Cortex of kidney (tissue), 1 donor: Measurements from ENCODE around the gene CUTA.

Experiments
- DNase-seq: peaks from one replicate; lab custom pipeline; 2025; lab: John Stamatoyannopoulos, UW

The CUTA gene, protein sequence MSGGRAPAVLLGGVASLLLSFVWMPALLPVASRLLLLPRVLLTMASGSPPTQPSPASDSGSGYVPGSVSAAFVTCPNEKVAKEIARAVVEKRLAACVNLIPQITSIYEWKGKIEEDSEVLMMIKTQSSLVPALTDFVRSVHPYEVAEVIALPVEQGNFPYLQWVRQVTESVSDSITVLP

GRCh38 chr6:33417903-33418689 is at the start of gene CUTA:
Gene CUTA, minus strand, starts transcription at chr6:33418107. Its CDS starts 107 bp downstream, at chr6:33418000.
- DNase-seq = peak; percentile 96

DNA sequence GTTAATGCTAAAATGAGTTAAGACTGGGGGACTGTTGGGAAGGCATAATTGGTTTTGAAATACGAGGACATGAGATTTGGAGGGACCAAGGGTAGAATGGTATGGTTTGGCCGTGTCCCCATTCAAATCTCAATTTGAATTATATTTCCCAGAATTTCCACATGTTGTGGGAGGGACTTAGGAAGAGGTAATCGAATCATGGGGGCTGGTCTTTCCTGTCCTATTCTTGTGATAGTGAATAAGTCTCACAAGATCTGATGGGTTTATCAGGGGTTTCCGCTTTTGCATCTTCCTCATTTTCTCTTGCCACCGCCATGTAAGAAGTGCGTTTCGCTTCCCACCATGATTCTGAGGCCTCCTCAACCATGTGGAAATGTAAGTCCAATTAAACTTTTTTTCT is 49.2 kb upstream of the CUTA start:
- no peak for DNase-seq

- DNase-seq = no peak
These were observed 48.3 kb upstream of the CUTA start for GRCh38 chr6:33466075-33466735.

DNA sequence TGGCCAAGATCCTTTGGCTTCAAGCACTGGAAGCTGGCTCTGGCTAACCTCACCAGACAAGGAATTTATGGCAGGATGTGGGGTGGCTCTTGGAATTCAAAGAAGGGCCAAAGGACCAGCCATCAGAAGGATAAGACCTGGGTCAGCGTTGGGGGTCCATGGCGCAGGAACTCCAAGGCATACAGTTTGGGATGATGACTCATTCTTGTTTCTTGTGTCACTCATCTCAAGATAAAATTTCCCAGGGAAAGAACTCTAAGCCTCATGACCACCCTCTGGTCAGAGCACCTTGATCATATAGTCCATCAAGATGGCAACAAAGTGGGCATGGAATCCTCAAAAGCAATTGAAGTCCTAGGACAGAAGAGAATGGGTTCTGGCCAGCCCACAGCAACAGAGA is 41.3 kb upstream of the CUTA start:
- no peak for DNase-seq

DNA sequence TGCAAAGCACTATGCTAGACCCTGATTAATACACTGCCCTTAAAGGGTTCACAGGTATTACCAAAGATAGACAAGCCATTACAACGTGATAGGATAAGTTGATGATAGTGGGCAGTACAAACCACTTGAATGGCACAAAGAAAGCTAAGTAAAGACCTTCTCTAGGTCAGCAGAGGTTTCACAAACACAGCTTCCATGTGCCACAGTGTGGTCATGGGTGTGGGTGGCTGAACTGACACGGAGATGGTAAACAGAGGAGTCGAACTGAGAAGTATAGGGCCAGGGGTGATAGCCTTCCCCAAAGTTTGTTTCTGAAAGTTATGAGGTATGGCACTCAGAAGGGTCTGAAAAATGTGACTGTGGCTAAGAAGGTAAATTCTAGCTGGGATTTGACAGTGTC is 40.8 kb upstream of the CUTA start:
- no peak for DNase-seq

- DNase-seq = no peak
These were observed 38.2 kb upstream of the CUTA start for GRCh38 chr6:33456156-33456555.

DNA sequence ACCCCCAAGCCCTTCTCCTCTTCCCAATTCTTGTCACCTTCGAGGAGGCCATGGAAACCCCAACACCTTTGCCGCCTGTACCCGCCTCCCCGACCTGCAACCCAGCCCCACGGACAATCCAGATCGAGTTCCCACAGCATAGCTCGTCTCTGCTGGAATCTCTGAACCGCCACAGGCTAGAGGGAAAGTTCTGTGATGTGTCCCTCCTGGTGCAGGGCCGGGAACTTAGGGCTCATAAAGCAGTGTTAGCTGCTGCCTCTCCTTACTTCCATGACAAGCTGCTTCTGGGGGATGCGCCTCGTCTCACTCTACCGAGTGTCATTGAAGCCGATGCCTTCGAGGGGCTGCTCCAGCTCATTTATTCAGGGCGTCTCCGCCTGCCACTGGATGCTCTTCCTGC is 37.1 kb upstream of the CUTA start:
- DNase-seq = no peak

GRCh38 chr6:33454009-33454946 is 36.4 kb upstream of the CUTA start, which contains the start of gene ZBTB9:
Gene ZBTB9, plus strand, starts transcription at chr6:33454576. Its CDS starts 525 bp downstream, at chr6:33455101.
- no peak for DNase-seq

DNA sequence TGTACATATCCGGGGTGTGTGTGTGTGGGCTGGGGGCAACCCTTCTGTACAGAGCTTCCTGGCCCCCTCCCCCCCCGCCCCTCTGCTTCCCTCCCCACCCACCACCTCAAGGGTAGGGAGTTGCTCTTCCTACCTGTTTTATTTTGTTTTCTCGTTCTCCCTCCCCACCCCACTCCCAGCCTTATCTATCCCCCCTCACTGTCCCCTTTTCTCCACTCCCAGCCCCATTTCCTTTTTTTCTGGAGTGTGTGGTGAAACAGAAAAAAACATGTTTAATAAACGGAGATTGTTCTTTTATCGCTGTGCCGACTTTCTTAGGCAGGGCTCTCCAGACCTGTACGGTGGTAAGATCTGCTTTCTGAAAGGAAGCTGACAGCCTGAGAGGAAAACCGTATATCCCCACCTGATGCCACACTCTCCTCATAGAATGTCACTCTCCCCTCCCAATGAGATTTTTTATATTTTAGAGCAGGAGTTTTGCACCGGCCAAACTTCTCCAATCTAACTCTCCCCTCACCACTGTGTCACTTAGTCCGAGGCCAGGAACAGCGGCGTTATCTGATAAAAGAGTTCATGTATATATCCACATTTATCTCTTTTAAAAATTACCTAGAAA is 35.6 kb upstream of the CUTA start:
- DNase-seq = no peak

GRCh38 chr6:33452496-33452895 is 34.6 kb upstream of the CUTA start:
- DNase-seq = no peak

DNA sequence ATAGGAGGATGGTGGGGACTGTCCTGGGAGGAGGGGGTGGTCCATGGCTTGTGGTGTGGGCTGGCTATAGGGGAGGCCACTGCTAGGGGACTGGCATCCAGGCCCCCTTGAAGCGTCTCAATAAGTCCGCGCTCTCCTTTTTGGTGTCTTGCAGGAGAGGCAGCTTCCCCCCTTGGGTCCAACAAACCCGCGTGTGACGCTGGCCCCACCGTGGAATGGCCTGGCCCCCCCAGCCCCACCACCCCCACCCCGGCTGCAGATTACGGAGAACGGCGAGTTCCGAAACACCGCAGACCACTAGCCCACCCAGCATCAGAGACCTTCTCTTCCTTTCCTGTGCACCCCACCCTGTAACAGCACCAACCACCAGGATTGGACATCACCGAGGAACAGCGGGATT is 33.7 kb upstream of the CUTA start:
- no peak for DNase-seq

DNA sequence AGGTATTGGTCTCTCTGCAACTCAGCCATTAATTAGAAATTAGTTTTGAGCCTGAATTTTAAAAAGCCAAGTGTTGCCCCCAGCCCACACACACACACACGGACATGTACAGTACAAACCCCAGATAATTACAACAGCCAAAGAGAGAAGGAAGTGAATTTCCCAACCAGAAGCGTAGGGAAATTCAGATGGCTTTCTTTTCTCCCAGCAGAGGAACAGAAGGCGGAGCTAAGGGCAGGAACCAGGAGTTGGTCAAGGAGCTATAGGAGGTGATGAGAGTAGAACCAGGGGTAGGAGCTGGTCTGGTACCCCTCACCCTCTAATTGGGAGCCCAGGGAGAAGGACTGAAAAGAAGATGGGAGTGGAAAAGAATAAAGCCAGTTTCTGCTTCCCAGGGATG is 32.5 kb upstream of the CUTA start:
- DNase-seq = no peak

GRCh38 chr6:33446356-33446755 is 28.4 kb upstream of the CUTA start:
- no peak for DNase-seq

GRCh38 chr6:33445119-33445603 is 27.3 kb upstream of the CUTA start:
- DNase-seq = no peak

GRCh38 chr6:33443619-33444504 is 26.0 kb upstream of the CUTA start:
- DNase-seq = no peak

- no peak for DNase-seq
These were observed 25.1 kb upstream of the CUTA start for GRCh38 chr6:33443025-33443424.

GRCh38 chr6:33442283-33442682 is 24.4 kb upstream of the CUTA start:
- DNase-seq = no peak

GRCh38 chr6:33441457-33441856 is 23.6 kb upstream of the CUTA start:
- no peak for DNase-seq

GRCh38 chr6:33440649-33441309 is 22.9 kb upstream of the CUTA start:
- DNase-seq = no peak
